NCI-H2029 (cell line): Measurements from ENCODE around the gene IFNA10.
"Not testable (repeated sequence)": the region's sequence is repeated elsewhere in the genome, so short reads cannot be mapped to it uniquely, and the experiment has no call there.

Experiments used
- DNase-seq: peaks from one replicate; lab custom pipeline; 2025; lab: John Stamatoyannopoulos, UW

Gene IFNA10

GRCh38 chr9:21207043-21207442 lies at the start of gene IFNA10:
IFNA10 (minus strand) TSS chr9:21207143; CDS start chr9:21207097, 46 bp downstream.
- DNase-seq: not testable (repeated sequence)

- DNase-seq: no peak
These were observed 48.7 kb upstream of the IFNA10 start for GRCh38 chr9:21255538-21256212.

GRCh38 chr9:21252721-21253547 lies 46.0 kb upstream of the IFNA10 start:
- DNase-seq: no peak

GRCh38 chr9:21251638-21252037 lies 44.7 kb upstream of the IFNA10 start:
- DNase-seq: no peak

- DNase-seq: no peak
These were observed 44.2 kb upstream of the IFNA10 start for GRCh38 chr9:21251190-21251589.

GRCh38 chr9:21244836-21245235 lies 37.9 kb upstream of the IFNA10 start:
- DNase-seq: no peak

GRCh38 chr9:21239911-21240310 lies 33.0 kb upstream of the IFNA10 start, which contains the start of gene IFNA14:
IFNA14 (minus strand) TSS chr9:21240005; CDS start chr9:21239935, 70 bp downstream.
- no peak for DNase-seq

GRCh38 chr9:21236360-21236714 lies 29.4 kb upstream of the IFNA10 start:
- DNase-seq: not testable (repeated sequence)

GRCh38 chr9:21235468-21236359 lies 28.8 kb upstream of the IFNA10 start:
- not testable (repeated sequence) for DNase-seq

GRCh38 chr9:21234153-21234687 lies 27.3 kb upstream of the IFNA10 start:
- DNase-seq: no peak

- no peak for DNase-seq
These were observed 26.3 kb upstream of the IFNA10 start for GRCh38 chr9:21233258-21233657.

GRCh38 chr9:21228122-21228521 lies 21.2 kb upstream of the IFNA10 start, which contains the start of gene IFNA17:
IFNA17 (minus strand) TSS chr9:21228222; CDS start chr9:21228173, 49 bp downstream.
- no peak for DNase-seq

- not testable (repeated sequence) for DNase-seq
These were observed 10.3 kb upstream of the IFNA10 start, which contains the start of gene IFNA16 for GRCh38 chr9:21217211-21217610. IFNA16 (minus strand) TSS chr9:21217311; CDS start chr9:21217305, 6 bp downstream.

- not testable (repeated sequence) for DNase-seq
These were observed 6.7 kb upstream of the IFNA10 start for GRCh38 chr9:21213411-21214326.

GRCh38 chr9:21212160-21212559 lies 5.2 kb upstream of the IFNA10 start:
- DNase-seq: not testable (repeated sequence)

GRCh38 chr9:21210782-21211181 lies 3.8 kb upstream of the IFNA10 start:
- DNase-seq: not testable (repeated sequence)

GRCh38 chr9:21210311-21210710 lies 3.4 kb upstream of the IFNA10 start:
- no peak for DNase-seq

GRCh38 chr9:21205204-21205603 lies 1.7 kb downstream of the IFNA10 start:
- DNase-seq: no peak

GRCh38 chr9:21202105-21202504 lies 4.8 kb downstream of the IFNA10 start, which contains the start of gene IFNA7:
IFNA7 (minus strand) TSS chr9:21202205; CDS start chr9:21202165, 40 bp downstream.
- not testable (repeated sequence) for DNase-seq
